IMR-90 (cell line): ENCODE data around the gene CCSER1. TPM values are rescaled to one million over a fixed set of nuclear protein-coding genes. Genes with fewer than 3 reads are reported as not detected.

ENCODE experiments used
- ATAC-seq: fragments of 200-7000 bp; cut with Tn5 transposase; 2 replicates; pipeline ENCODE4 v1.9.1; 2020; ENCODE audit warnings: low read depth, mild to moderate bottlenecking, moderate library complexity
- BruUV-seq: library from RNA; stranded (reverse); fragments of 400-500 nt; replicated peaks from 2 replicates; lab custom pipeline; 2021; lab: Mats Ljungman, UMichigan
- CTCF ChIA-PET: fragments of 300-600 bp; formaldehyde crosslinking; extraction: SDS; loops from one replicate; lab custom pipeline; 2021; ENCODE audit warnings: antibody characterized with exemption; lab: Yijun Ruan, JAX
- POLR2A ChIA-PET: fragments of 300-600 bp; sonication (Branson Sonifier 250); formaldehyde crosslinking; loops from one replicate; lab custom pipeline; 2022; ENCODE audit warnings: antibody characterized with exemption; ENCODE audit not compliant: unreplicated experiment; lab: Charles Lee
- DNase-seq: peaks from one replicate; pipeline ENCODE4 v3.0.0; 2013
- H2AFZ ChIP-seq: replicated peaks from 2 replicates; pipeline ENCODE3; 2013; ENCODE audit warnings: low read length, mild to moderate bottlenecking; ENCODE audit not compliant: poor library complexity
- H2AK5ac ChIP-seq: 2 replicates; pipeline ENCODE4 v1.6.1; 2013; ENCODE audit warnings: low read depth, low read length, inconsistent platforms
- H2AK9ac ChIP-seq: replicated peaks from 2 replicates; pipeline ENCODE3; 2013; ENCODE audit warnings: mild to moderate bottlenecking, low read depth, low read length, moderate library complexity; ENCODE audit not compliant: poor library complexity
- H2BK120ac ChIP-seq: 2 replicates; pipeline ENCODE4 v1.6.1; 2013; ENCODE audit warnings: low read depth, low read length, inconsistent platforms
- H2BK15ac ChIP-seq: 3 replicates; pipeline ENCODE4 v1.6.1; 2013; ENCODE audit warnings: low read depth, low read length, inconsistent platforms
- H2BK20ac ChIP-seq: 2 replicates; pipeline ENCODE4 v1.6.1; 2013; ENCODE audit warnings: low read depth, mild to moderate bottlenecking, inconsistent platforms, low read length, moderate library complexity
- H2BK5ac ChIP-seq: 2 replicates; pipeline ENCODE4 v1.6.1; 2013; ENCODE audit warnings: mild to moderate bottlenecking, low read depth, low read length, inconsistent platforms; ENCODE audit not compliant: poor library complexity, severe bottlenecking
- H3K14ac ChIP-seq: replicated peaks from 2 replicates; pipeline ENCODE4 v1.6.1; 2013; ENCODE audit warnings: low read depth, low read length, inconsistent platforms
- H3K18ac ChIP-seq: 2 replicates; pipeline ENCODE4 v1.6.1; 2013; ENCODE audit warnings: low read depth, low read length, control low read depth
- H3K23ac ChIP-seq: 2 replicates; pipeline ENCODE4 v1.6.1; 2013; ENCODE audit warnings: low read depth, low read length, inconsistent platforms
- H3K27ac ChIP-seq: 2 replicates; pipeline ENCODE4 v1.5.1; 2013; ENCODE audit warnings: mild to moderate bottlenecking, control low read depth, low read length; ENCODE audit not compliant: insufficient read depth
- H3K27me3 ChIP-seq: 2 replicates; pipeline ENCODE4 v1.6.1; 2013; ENCODE audit warnings: low read length; ENCODE audit not compliant: control insufficient read depth, insufficient read depth
- H3K36me3 ChIP-seq: 2 replicates; pipeline ENCODE4 v1.6.1; 2013; ENCODE audit warnings: low read length, mixed read lengths; ENCODE audit not compliant: control insufficient read depth, insufficient read depth
- H3K4ac ChIP-seq: 2 replicates; pipeline ENCODE4 v1.6.1; 2013; ENCODE audit warnings: low read depth, low read length, inconsistent platforms
- H3K4me1 ChIP-seq: 2 replicates; pipeline ENCODE4 v1.6.1; 2013; ENCODE audit warnings: low read length, mixed read lengths; ENCODE audit not compliant: control insufficient read depth, insufficient read depth
- H3K4me2 ChIP-seq: 2 replicates; pipeline ENCODE4 v1.6.1; 2013; ENCODE audit warnings: low read depth, mild to moderate bottlenecking, control low read depth, low read length, moderate library complexity
- H3K4me3 ChIP-seq: 2 replicates; pipeline ENCODE4 v1.5.1; 2013; ENCODE audit warnings: low read depth, mild to moderate bottlenecking, control low read depth, low read length, moderate library complexity; ENCODE audit not compliant: insufficient read depth
- H3K56ac ChIP-seq: 2 replicates; pipeline ENCODE4 v1.6.1; 2013; ENCODE audit warnings: low read length, inconsistent platforms; ENCODE audit not compliant: insufficient read depth; ENCODE audit errors: extremely low read depth
- H3K79me1 ChIP-seq, 2 experiments: 2 replicates each; pipeline ENCODE4 v1.6.1; 2013; ENCODE audit warnings: low read length in 2 of 2, inconsistent platforms in 1 of 2, low read depth in 1 of 2
- H3K9ac ChIP-seq: 2 replicates; pipeline ENCODE4 v1.6.1; 2013; ENCODE audit warnings: low read depth, low read length, control low read depth
- H3K9me1 ChIP-seq: 2 replicates; pipeline ENCODE4 v1.6.1; 2013; ENCODE audit warnings: low read length, inconsistent platforms; ENCODE audit not compliant: insufficient read depth
- H3K9me3 ChIP-seq: 2 replicates; pipeline ENCODE4 v1.6.1; 2013; ENCODE audit warnings: low read length; ENCODE audit not compliant: control insufficient read depth, insufficient read depth
- H4K20me1 ChIP-seq: 2 replicates; pipeline ENCODE4 v1.6.1; 2013; ENCODE audit warnings: low read length, inconsistent platforms; ENCODE audit not compliant: insufficient read depth
- H4K5ac ChIP-seq: 2 replicates; pipeline ENCODE4 v1.6.1; 2013; ENCODE audit warnings: mild to moderate bottlenecking, low read depth, low read length, control low read depth
- H4K8ac ChIP-seq, 2 experiments: 2 replicates each; pipeline ENCODE4 v1.6.1; 2013; ENCODE audit warnings: low read depth in 2 of 2, low read length in 2 of 2, control low read depth in 1 of 2, inconsistent platforms in 1 of 2
- H4K91ac ChIP-seq: 2 replicates; pipeline ENCODE4 v1.6.1; 2013; ENCODE audit warnings: low read depth, low read length, inconsistent platforms; ENCODE audit not compliant: insufficient read depth
- BHLHE40 ChIP-seq: fragments of 150-350 bp; IDR thresholded peaks from 2 replicates; pipeline ENCODE4 v1.6.1; 2016; ENCODE audit warnings: mild to moderate bottlenecking, low read depth, low read length
- CEBPB ChIP-seq: IDR thresholded peaks from 2 replicates; pipeline ENCODE4 v1.6.1; 2012; ENCODE audit warnings: low read depth, low read length, improper control_type of control experiment
- CHD1 ChIP-seq: IDR thresholded peaks from 2 replicates; pipeline ENCODE4 v1.6.1; 2012; ENCODE audit warnings: low read depth, low read length, improper control_type of control experiment
- CTCF ChIP-seq: conservative IDR thresholded peaks from 2 replicates; pipeline ENCODE4 v1.5.1; 2012; ENCODE audit warnings: mild to moderate bottlenecking, low read depth, low read length, improper control_type of control experiment
- ELK1 ChIP-seq: fragments of 150-350 bp; IDR thresholded peaks from 2 replicates; pipeline ENCODE4 v1.6.1; 2016; ENCODE audit warnings: low read depth, mild to moderate bottlenecking, low read length, moderate library complexity, borderline replicate concordance
- MAFK ChIP-seq: IDR thresholded peaks from 2 replicates; pipeline ENCODE4 v1.6.1; 2012; ENCODE audit warnings: low read depth, low read length, improper control_type of control experiment
- MXI1 ChIP-seq: IDR thresholded peaks from 2 replicates; pipeline ENCODE4 v1.6.1; 2012; ENCODE audit warnings: low read depth, mild to moderate bottlenecking, low read length, moderate library complexity, borderline replicate concordance
- NFE2L2 ChIP-seq: fragments of 150-350 bp; IDR thresholded peaks from 2 replicates; pipeline ENCODE4 v1.6.1; 2016; ENCODE audit warnings: low read depth, mild to moderate bottlenecking, low read length
- POLR2A ChIP-seq: IDR thresholded peaks from 2 replicates; pipeline ENCODE4 v1.6.1; 2012; ENCODE audit warnings: mild to moderate bottlenecking, low read depth, low read length
- RAD21 ChIP-seq: IDR thresholded peaks from 2 replicates; pipeline ENCODE4 v1.6.1; 2012; ENCODE audit warnings: low read length, improper control_type of control experiment
- RCOR1 ChIP-seq: IDR thresholded peaks from 2 replicates; pipeline ENCODE4 v1.6.1; 2012; ENCODE audit warnings: mild to moderate bottlenecking, low read length, improper control_type of control experiment; ENCODE audit not compliant: insufficient replicate concordance
- RFX5 ChIP-seq: IDR thresholded peaks from 2 replicates; pipeline ENCODE4 v1.8.0; 2012; ENCODE audit warnings: low read depth, mild to moderate bottlenecking, low read length, moderate library complexity
- SMC3 ChIP-seq: fragments of 150-350 bp; IDR thresholded peaks from 2 replicates; pipeline ENCODE4 v1.6.1; 2016; ENCODE audit warnings: low read depth, mild to moderate bottlenecking, antibody characterized with exemption, low read length, moderate library complexity
- WGBS, 2 experiments: methylation state at CpG; one replicate each; pipeline versions ENCODE4 v1.1.5 to v1.1.7; 2013; ENCODE audit warnings: missing lambda C conversion rate in 2 of 2; ENCODE audit not compliant: insufficient read length in 1 of 2; ENCODE audit errors: extremely low coverage in 2 of 2; 5-methylcytosine and 5-hydroxymethylcytosine counted together
- dilution Hi-C: fragments of 300-500 bp; cut with HindIII; formaldehyde crosslinking; loops from one replicate; pipeline ENCODE4 v1.14.3; 2018; ENCODE audit warnings: low sequenced_read_pairs; ENCODE audit not compliant: unreplicated experiment
- in situ Hi-C: fragments of 300-500 bp; cut with MboI; formaldehyde crosslinking; loops from 3 replicates; pipeline ENCODE4 v1.14.3; 2019; ENCODE audit warnings: low sequenced_read_pairs, inconsistent platforms, mixed read lengths
- intact Hi-C: fragments of 100-400 bp; cut with micrococcal nuclease; formaldehyde crosslinking; loops from 2 replicates; pipeline ENCODE4 v1.10.0; 2022
- polyA plus RNA-seq, 3 experiments: library from polyadenylated mRNA; depleted of rRNA; stranded (reverse); fragments of >200 nt; gene quantifications; 2 replicates each; pipeline ENCODE4 v1.2.3, GENCODE V29; 2012; ENCODE audit warnings: low replicate concordance in 1 of 3
- total RNA-seq: library from RNA; depleted of rRNA; stranded (reverse); fragments of >200 nt; gene quantifications from 2 replicates; pipeline ENCODE4 v1.2.3, GENCODE V29; 2012

CCSER1 gene
- total and polyA plus RNA-seq, 2 of the 4 experiments (the other 2 are of a cell fraction) = not detected

- Histone ChIP-seq H3K18ac (no peak overlapping the region), H3K23ac (no peak overlapping the region), H3K4me2 (no peak overlapping the region), H3K9ac (no peak overlapping the region), H4K8ac (no peak overlapping the region), H4K91ac (no peak overlapping the region), H4K5ac (no peak overlapping the region), H3K9me3 (peaks cover 4% of the 10 kb centered on the region; the same call in 1 of the 2 replicates), H3K4me1 (no peaks in the 10 kb centered on the region), H3K79me1 (no peaks in the 10 kb centered on the region), H2BK120ac (no peak overlapping the region), H2AK5ac (no peak overlapping the region), H3K36me3 (no peaks in the 10 kb centered on the region), H3K14ac (no peak overlapping the region), H3K4ac (no peak overlapping the region), H2BK5ac (no peak overlapping the region), H2AFZ (no peak overlapping the region), H3K4me3 (no peak overlapping the region), H2AK9ac (no peak overlapping the region), H2BK20ac (no peak overlapping the region), H3K56ac (no peak overlapping the region), H2BK15ac (no peak overlapping the region), H3K9me1 (no peaks in the 10 kb centered on the region), H4K20me1 (no peaks in the 10 kb centered on the region), H3K27ac (no peak overlapping the region), H3K27me3 (no peaks in the 10 kb centered on the region)
- no peak for ATAC-seq
- DNase-seq = no peak
- no TSS peak for BruUV-seq
- intact Hi-C loops = no loop called here
- no CpG with 5 or more reads among the region's 1 CpG for WGBS, 2 experiments
- TF ChIP-seq MXI1 (no peak), SMC3 (no peak), MAFK (no peak), POLR2A (no peak), CTCF (no peak), ELK1 (no peak), RAD21 (no peak), NFE2L2 (no peak), BHLHE40 (no peak), CHD1 (no peak), CEBPB (no peak), RCOR1 (no peak), RFX5 (no peak)
- in situ Hi-C loops = no loop called here
- ChIA-PET POLR2A (no interaction called here), CTCF (interaction anchor here (0.6 kb wide), 1 partner anchor 1089 kb away, joined by 4 read pairs; no protein-coding TSS in a partner anchor)
- dilution Hi-C loops = no loop called here
Measured at GRCh38 chr4:91298824-91299223, 1171.6 kb downstream of the CCSER1 start.
